ENCODE results near the gene MCCC1. TPM values are rescaled to one million over a fixed set of nuclear protein-coding genes. Genes with fewer than 3 reads are reported as not detected.
"Not testable (repeated sequence)": the region's sequence is repeated elsewhere in the genome, so short reads cannot be mapped to it uniquely, and the experiment has no call there.

MCCC1 gene
- total and polyA plus RNA-seq, 7 experiments from 2014 or later, result 17.7 to 37.5 (median 31.8) TPM

GRCh38 chr3:182993486-182994201, 105.7 kb downstream of the MCCC1 start:
- H3K27ac Mint-ChIP-seq; CTCF ChIA-PET; ATAC-seq; H3K36me3 ChIP-seq (ENCODE audit: control insufficient read depth in 2 of 3, insufficient read depth in 3 of 3, low read length in 3 of 3); intact Hi-C loops (cut with micrococcal nuclease); H3K9me3 ChIP-seq (ENCODE audit: control insufficient read depth in 2 of 3, low read length in 3 of 3); DNase-seq; H3K4me3 ChIP-seq (ENCODE audit: low read length); H3K27ac ChIP-seq (ENCODE audit: low read depth, low read length); H3K27me3 ChIP-seq (ENCODE audit: control insufficient read depth in 2 of 2, insufficient read depth in 2 of 2, low read length in 2 of 2); POLR2A ChIA-PET; H3K4me1 Mint-ChIP-seq; H3K4me1 ChIP-seq (ENCODE audit: control insufficient read depth in 2 of 2, insufficient read depth in 2 of 2, low read length in 2 of 2); H3K4me3 Mint-ChIP-seq: not testable (repeated sequence)
- H3K27me3 Mint-ChIP-seq, result peaks cover 0 to 18% (median 0%) of the 10 kb centered on the region in 5 donors
- peaks cover 0 to 12% (median 2%) of the 10 kb centered on the region in 5 donors for H3K36me3 Mint-ChIP-seq
- H3K9me3 Mint-ChIP-seq, result peaks cover 4 to 45% (median 14%) of the 10 kb centered on the region in 11 donors

- Mint-ChIP-seq H3K36me3 (peaks cover 0 to 4% (median 2%) of the 10 kb centered on the region in 5 donors), H3K9me3 (peaks cover 0 to 13% (median 8%) of the 10 kb centered on the region in 11 donors), H3K4me3 (no peak overlapping the region), H3K4me1 (no peaks in the 10 kb centered on the region), H3K27me3 (peaks cover 0 to 4% (median 0%) of the 10 kb centered on the region in 5 donors), H3K27ac (no peak overlapping the region)
- H3K4me1 ChIP-seq (ENCODE audit: control insufficient read depth in 2 of 2, insufficient read depth in 2 of 2, low read length in 2 of 2), result no peaks in the 10 kb centered on the region
- intact Hi-C loops (cut with micrococcal nuclease), result no loop called here
- H3K27me3 ChIP-seq (ENCODE audit: control insufficient read depth in 2 of 2, insufficient read depth in 2 of 2, low read length in 2 of 2), result no peaks in the 10 kb centered on the region
- H3K36me3 ChIP-seq (ENCODE audit: control insufficient read depth in 2 of 3, insufficient read depth in 3 of 3, low read length in 3 of 3), result no peaks in the 10 kb centered on the region
- CTCF ChIA-PET, result interaction anchor here (0.6 kb wide), 1 partner anchor 21 kb away, joined by 4 read pairs; no protein-coding TSS in a partner anchor
- H3K9me3 ChIP-seq (ENCODE audit: control insufficient read depth in 2 of 3, low read length in 3 of 3), result no peaks in the 10 kb centered on the region
- ATAC-seq (no peak), DNase-seq (no peak)
- H3K27ac ChIP-seq (ENCODE audit: low read depth, low read length), result no peak overlapping the region
- no peak overlapping the region for H3K4me3 ChIP-seq (ENCODE audit: low read length)
- POLR2A ChIA-PET, result no interaction called here
Measured at GRCh38 chr3:182989566-182989965, 109.7 kb downstream of the MCCC1 start.

- ATAC-seq, result no peak
- no peak overlapping the region for H3K27ac ChIP-seq (ENCODE audit: low read depth, low read length)
- H3K36me3 ChIP-seq (ENCODE audit: control insufficient read depth in 2 of 3, insufficient read depth in 3 of 3, low read length in 3 of 3), result no peaks in the 10 kb centered on the region
- H3K9me3 Mint-ChIP-seq, result peaks cover 0 to 1% (median 0%) of the 10 kb centered on the region in 11 donors
- intact Hi-C loops (cut with micrococcal nuclease), result no loop called here
- H3K36me3 Mint-ChIP-seq, result no peaks in the 10 kb centered on the region
- DNase-seq, result no peak
- H3K27me3 Mint-ChIP-seq, result no peaks in the 10 kb centered on the region
- ChIA-PET CTCF (no interaction called here), POLR2A (no interaction called here)
- H3K4me1 ChIP-seq (ENCODE audit: control insufficient read depth in 2 of 2, insufficient read depth in 2 of 2, low read length in 2 of 2), result peaks cover 4 to 5% of the 10 kb centered on the region in 2 donors
- no peak overlapping the region for H3K27ac Mint-ChIP-seq
- H3K4me3 ChIP-seq (ENCODE audit: low read length), result no peak overlapping the region
- peaks cover 0 to 6% (median 5%) of the 10 kb centered on the region in 7 donors for H3K4me1 Mint-ChIP-seq
- no peaks in the 10 kb centered on the region for H3K9me3 ChIP-seq (ENCODE audit: control insufficient read depth in 2 of 3, low read length in 3 of 3)
- no peak overlapping the region for H3K4me3 Mint-ChIP-seq
- no peaks in the 10 kb centered on the region for H3K27me3 ChIP-seq (ENCODE audit: control insufficient read depth in 2 of 2, insufficient read depth in 2 of 2, low read length in 2 of 2)
Measured at GRCh38 chr3:182986021-182986420, 113.3 kb downstream of the MCCC1 start.

- DNase-seq (no peak), ATAC-seq (no peak)
- H3K27me3 ChIP-seq (ENCODE audit: control insufficient read depth in 2 of 2, insufficient read depth in 2 of 2, low read length in 2 of 2), result no peaks in the 10 kb centered on the region
- H3K4me1 ChIP-seq (ENCODE audit: control insufficient read depth in 2 of 2, insufficient read depth in 2 of 2, low read length in 2 of 2), result peaks cover 10 to 15% of the 10 kb centered on the region in 2 donors
- H3K36me3 ChIP-seq (ENCODE audit: control insufficient read depth in 2 of 3, insufficient read depth in 3 of 3, low read length in 3 of 3), result peaks cover 0 to 3% (median 0%) of the 10 kb centered on the region in 3 experiments
- no peak overlapping the region for H3K4me3 ChIP-seq (ENCODE audit: low read length)
- Mint-ChIP-seq H3K4me1 (peaks cover 9 to 17% (median 16%) of the 10 kb centered on the region in 7 donors), H3K4me3 (no peak overlapping the region), H3K27ac (no peak overlapping the region), H3K9me3 (peaks cover 0 to 1% (median 0%) of the 10 kb centered on the region in 11 donors), H3K27me3 (no peaks in the 10 kb centered on the region), H3K36me3 (no peaks in the 10 kb centered on the region)
- POLR2A ChIA-PET, result no interaction called here
- CTCF ChIA-PET, result no interaction called here
- intact Hi-C loops (cut with micrococcal nuclease), result loop anchor here in 1 of 2 donors (5.0 kb wide), 1 partner anchor 37 kb away; no protein-coding TSS in a partner anchor
- no peak overlapping the region for H3K27ac ChIP-seq (ENCODE audit: low read depth, low read length)
- no peaks in the 10 kb centered on the region for H3K9me3 ChIP-seq (ENCODE audit: control insufficient read depth in 2 of 3, low read length in 3 of 3)
Measured at GRCh38 chr3:182983876-182984275, 115.4 kb downstream of the MCCC1 start.

GRCh38 chr3:182981038-182981380, 118.3 kb downstream of the MCCC1 start:
- Histone ChIP-seq H3K27me3 (ENCODE audit: control insufficient read depth in 2 of 2, insufficient read depth in 2 of 2, low read length in 2 of 2) (no peaks in the 10 kb centered on the region), H3K9me3 (ENCODE audit: control insufficient read depth in 2 of 3, low read length in 3 of 3) (no peaks in the 10 kb centered on the region), H3K27ac (ENCODE audit: low read depth, low read length) (peak overlapping the region; percentile 79), H3K4me1 (ENCODE audit: control insufficient read depth in 2 of 2, insufficient read depth in 2 of 2, low read length in 2 of 2) (peaks cover 18 to 20% of the 10 kb centered on the region in 2 donors), H3K4me3 (ENCODE audit: low read length) (peak overlapping the region; percentile 68), H3K36me3 (ENCODE audit: control insufficient read depth in 2 of 3, insufficient read depth in 3 of 3, low read length in 3 of 3) (peaks cover 0 to 3% (median 0%) of the 10 kb centered on the region in 3 experiments)
- no peaks in the 10 kb centered on the region for H3K9me3 Mint-ChIP-seq
- ChIA-PET POLR2A (interaction anchor here (1.0 to 1.8 kb wide), 2 partner anchors 9 to 13 kb away, joined by 3 to 5 read pairs; no protein-coding TSS in a partner anchor), CTCF (no interaction called here)
- DNase-seq, result no peak
- H3K27ac Mint-ChIP-seq, result peak overlapping the region in 7 of 9 donors; percentile 63 to 94 (median 92)
- intact Hi-C loops (cut with micrococcal nuclease), result loop anchor here (2.0 to 5.0 kb wide), 3 partner anchors 34 to 186 kb away; partner anchors contain the start of gene MCCC1 (in 1 of the 2)
- no peaks in the 10 kb centered on the region for H3K27me3 Mint-ChIP-seq
- no peak for ATAC-seq
- no peaks in the 10 kb centered on the region for H3K36me3 Mint-ChIP-seq
- peaks cover 11 to 42% (median 36%) of the 10 kb centered on the region in 7 donors for H3K4me1 Mint-ChIP-seq
- peak overlapping the region in 5 of 10 donors; percentile 82 to 91 (median 87) for H3K4me3 Mint-ChIP-seq

GRCh38 chr3:182980204-182981037, 118.9 kb downstream of the MCCC1 start, which contains the start of gene DCUN1D1:
Gene DCUN1D1, minus strand, starts transcription at chr3:182980538. Its CDS starts 49 bp downstream, at chr3:182980489.
- no peaks in the 10 kb centered on the region for H3K27me3 ChIP-seq (ENCODE audit: control insufficient read depth in 2 of 2, insufficient read depth in 2 of 2, low read length in 2 of 2)
- ATAC-seq, result peak; percentile 94
- H3K36me3 ChIP-seq (ENCODE audit: control insufficient read depth in 2 of 3, insufficient read depth in 3 of 3, low read length in 3 of 3), result peaks cover 0 to 3% (median 0%) of the 10 kb centered on the region in 3 experiments
- Mint-ChIP-seq H3K4me3 (peak within 1 kb of the TSS in 9 of 10 donors; percentile 87 to 97 (median 91)), H3K27me3 (no peaks in the 10 kb centered on the region), H3K27ac (peak within 1 kb of the TSS; percentile 73 to 95 (median 91)), H3K9me3 (no peaks in the 10 kb centered on the region), H3K4me1 (peaks cover 14 to 46% (median 42%) of the 10 kb centered on the region in 7 donors), H3K36me3 (no peaks in the 10 kb centered on the region)
- CTCF ChIA-PET, result interaction anchor here (0.6 kb wide), 1 partner anchor 113 kb away, joined by 3 read pairs; no protein-coding TSS in a partner anchor
- H3K9me3 ChIP-seq (ENCODE audit: control insufficient read depth in 2 of 3, low read length in 3 of 3), result no peaks in the 10 kb centered on the region
- H3K4me1 ChIP-seq (ENCODE audit: control insufficient read depth in 2 of 2, insufficient read depth in 2 of 2, low read length in 2 of 2), result peaks cover 18 to 20% of the 10 kb centered on the region in 2 donors
- peak within 1 kb of the TSS; percentile 75 for H3K4me3 ChIP-seq (ENCODE audit: low read length)
- H3K27ac ChIP-seq (ENCODE audit: low read depth, low read length), result peak within 1 kb of the TSS; percentile 79
- intact Hi-C loops (cut with micrococcal nuclease), result loop anchor here (1.0 to 5.0 kb wide), 4 partner anchors 33 to 186 kb away; partner anchors contain the start of gene MCCC1 (in 2 of the 2)
- POLR2A ChIA-PET, result interaction anchor here (1.0 to 1.8 kb wide), 2 partner anchors 9 to 12 kb away, joined by 3 to 5 read pairs; no protein-coding TSS in a partner anchor
- peak; percentile 77 to 95 (median 85) for DNase-seq
